Pancreas (tissue), 10 donors: ENCODE data around the gene OVOL2. TPM values are rescaled to one million over a fixed set of nuclear protein-coding genes. Genes with fewer than 3 reads are reported as not detected.
A peak's percentile ranks its signal among the peaks of the same experiment; 100 is the strongest.

ENCODE experiments used
- ATAC-seq, 4 donors: fragments of 200-7000 bp; cut with Tn5 transposase; one replicate each; pipeline versions ENCODE4 v1.8.0 to v1.9.1; 2020; ENCODE audit warnings: mild to moderate bottlenecking in 4 of 4, moderate library complexity in 4 of 4
- DNase-seq, 6 donors: peaks; one replicate each; pipeline ENCODE4 v3.0.0-alpha.2; 2020
- FAIRE-seq: peaks from 2 replicates; lab custom pipeline; 2012; peaks lifted over from hg19 to GRCh38; lab: Jason Lieb, UNC
- H3K27ac ChIP-seq, 4 donors: fragments of 200-600 bp; sonication (generic); 1 replicate in 3 of 4; 2 replicates in 1 of 4; pipeline versions ENCODE4 v1.5.0 to v1.8.0; 2020
- H3K27me3 ChIP-seq, 4 donors: fragments of 200-600 bp; one replicate each; pipeline ENCODE4 v1.8.0; 2021
- H3K36me3 ChIP-seq, 3 donors: fragments of 200-600 bp; sonication (generic) in 1 of 3; one replicate each; pipeline versions ENCODE4 v1.5.0 to v1.8.0; 2020 to 2021
- H3K4me1 ChIP-seq, 3 donors: fragments of 200-600 bp; one replicate each; pipeline ENCODE4 v1.8.0; 2021
- H3K4me3 ChIP-seq, 4 donors: fragments of 200-600 bp; sonication (generic) in 2 of 4; one replicate each; pipeline versions ENCODE4 v1.5.0 to v1.8.0; 2020 to 2021
- H3K9me3 ChIP-seq, 4 donors: fragments of 200-600 bp; one replicate each; pipeline ENCODE4 v1.8.0; 2021
- WGBS, 2 donors: extraction: QIAGEN DNeasy Blood & Tissue Kit; methylation state at CpG; one replicate each; pipeline ENCODE4 v1.1.7; 2013; 5-methylcytosine and 5-hydroxymethylcytosine counted together
- intact Hi-C, 3 donors: fragments of 100-400 bp; cut with DNase I; formaldehyde crosslinking; loops; one replicate each; pipeline versions ENCODE4 v1.11.1 to v1.14.2; 2022
- polyA plus RNA-seq, 2 donors: library from polyadenylated mRNA; stranded (reverse); fragments of 200-250 nt; gene quantifications; one replicate each; pipeline ENCODE4 v1.2.3, GENCODE V29; 2013
- total RNA-seq, 6 donors: library from RNA; stranded (reverse); fragmentation: NEBNext Ultra II Directional in 4 of 6; extraction: Animal tissue kit (Norgen Biotek cat#: 25700) in 4 of 6; gene quantifications; one replicate each; pipeline versions ENCODE4 v1.2.1 to v1.2.4, GENCODE V29; 2021 to 2023
- TF ChIP-seq, protein P1 (sequence below), 4 donors: fragments of 200-600 bp; sonication (generic) in 3 of 4; IDR thresholded peaks; one replicate each; pipeline versions ENCODE4 v1.5.0 to v1.8.0; 2021; ENCODE audit warnings: antibody characterized with exemption in 4 of 4
- donor health status: healthy with polysubstance abuse.
- donor health status: DM: no; HTN: no; CAD: no; lungs with moderate emphysema.
- donor health status: DM: no; HTN: no; CAD: no.
- donor health status: control.
- donor health status: control.
- donor health status: Bipolar disorder and iron deficiency.
- donor health status: DM: yes; HTN: yes; CAD: no.
- donor health status: DM: no; HTN: no; CAD: no.
- donor health status: DM: no; HTN: no; CAD: no.
- donor health status: DM: yes; HTN: yes; CAD: no.

Gene OVOL2
- total and polyA plus RNA-seq, 8 donors: 4.2 to 7.9 (median 4.9) TPM

DNA sequence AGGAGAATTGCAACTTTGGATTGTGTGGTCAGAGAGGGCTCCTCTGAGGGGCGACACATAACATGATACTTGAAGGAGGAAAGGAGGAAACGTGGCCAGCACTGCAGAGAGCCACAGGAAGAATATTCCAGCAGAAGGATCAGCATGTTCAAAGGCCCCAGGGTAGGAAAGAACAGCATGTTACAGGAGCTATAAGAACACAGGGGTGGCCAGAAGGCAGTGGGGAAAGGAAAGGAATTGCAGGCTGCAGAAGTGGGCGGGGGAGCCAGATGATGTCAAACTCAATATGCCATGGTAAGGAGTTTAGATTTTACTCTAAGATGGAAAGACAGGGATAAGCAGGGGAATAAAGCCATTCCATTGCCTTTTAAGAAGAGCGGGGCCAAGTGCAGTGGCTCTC lies 58.1 kb downstream of the OVOL2 start:
- intact Hi-C loops: loop anchor here in 2 of 3 donors (5.0 kb wide), 1 partner anchor 492 kb away; no protein-coding TSS in a partner anchor
- H3K27ac ChIP-seq: no peak overlapping the region
- TF ChIP-seq, protein P1, sequence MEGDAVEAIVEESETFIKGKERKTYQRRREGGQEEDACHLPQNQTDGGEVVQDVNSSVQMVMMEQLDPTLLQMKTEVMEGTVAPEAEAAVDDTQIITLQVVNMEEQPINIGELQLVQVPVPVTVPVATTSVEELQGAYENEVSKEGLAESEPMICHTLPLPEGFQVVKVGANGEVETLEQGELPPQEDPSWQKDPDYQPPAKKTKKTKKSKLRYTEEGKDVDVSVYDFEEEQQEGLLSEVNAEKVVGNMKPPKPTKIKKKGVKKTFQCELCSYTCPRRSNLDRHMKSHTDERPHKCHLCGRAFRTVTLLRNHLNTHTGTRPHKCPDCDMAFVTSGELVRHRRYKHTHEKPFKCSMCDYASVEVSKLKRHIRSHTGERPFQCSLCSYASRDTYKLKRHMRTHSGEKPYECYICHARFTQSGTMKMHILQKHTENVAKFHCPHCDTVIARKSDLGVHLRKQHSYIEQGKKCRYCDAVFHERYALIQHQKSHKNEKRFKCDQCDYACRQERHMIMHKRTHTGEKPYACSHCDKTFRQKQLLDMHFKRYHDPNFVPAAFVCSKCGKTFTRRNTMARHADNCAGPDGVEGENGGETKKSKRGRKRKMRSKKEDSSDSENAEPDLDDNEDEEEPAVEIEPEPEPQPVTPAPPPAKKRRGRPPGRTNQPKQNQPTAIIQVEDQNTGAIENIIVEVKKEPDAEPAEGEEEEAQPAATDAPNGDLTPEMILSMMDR (IDR thresholded peaks at IDR 0.05): no peak
- no peaks in the 10 kb centered on the region for H3K4me1 ChIP-seq
- no peaks in the 10 kb centered on the region for H3K27me3 ChIP-seq
- FAIRE-seq (no peak), ATAC-seq (no peak), DNase-seq (no peak)
- no peaks in the 10 kb centered on the region for H3K36me3 ChIP-seq
- 82 to 93% methylated on average over 4 of the region's 4 CpGs for WGBS, 2 donors
- H3K9me3 ChIP-seq: no peaks in the 10 kb centered on the region
- H3K4me3 ChIP-seq: no peak overlapping the region

DNA sequence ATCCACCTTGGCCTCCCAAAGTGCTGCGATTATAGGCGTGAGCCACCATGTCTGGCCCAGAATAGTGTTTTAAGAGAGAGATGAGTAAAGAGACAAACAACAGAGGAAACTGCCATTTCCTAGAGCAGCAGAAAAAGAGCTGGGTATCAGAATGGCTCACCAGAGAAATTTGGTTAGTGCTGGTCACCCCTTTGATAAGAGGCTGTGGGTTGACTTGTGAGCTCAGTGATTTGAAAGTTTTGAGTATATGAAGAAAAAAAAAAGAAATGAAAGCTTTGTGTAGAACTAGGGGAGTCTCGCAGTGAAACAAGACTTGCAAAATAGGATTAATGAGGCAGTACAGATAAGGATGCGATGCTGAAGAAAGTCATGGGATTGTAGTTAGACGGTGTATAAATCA lies 59.3 kb downstream of the OVOL2 start:
- intact Hi-C loops: loop anchor here in 2 of 3 donors (5.0 kb wide), 1 partner anchor 491 kb away; no protein-coding TSS in a partner anchor
- DNase-seq (no peak), FAIRE-seq (no peak), ATAC-seq (no peak)
- Histone ChIP-seq H3K9me3 (no peaks in the 10 kb centered on the region), H3K36me3 (no peaks in the 10 kb centered on the region), H3K27ac (no peak overlapping the region), H3K4me3 (no peak overlapping the region), H3K27me3 (no peaks in the 10 kb centered on the region), H3K4me1 (no peaks in the 10 kb centered on the region)
- WGBS, 2 donors: 91 to 92% methylated on average over 5 of the region's 5 CpGs
- TF ChIP-seq, protein P1 (IDR thresholded peaks at IDR 0.05): no peak

DNA sequence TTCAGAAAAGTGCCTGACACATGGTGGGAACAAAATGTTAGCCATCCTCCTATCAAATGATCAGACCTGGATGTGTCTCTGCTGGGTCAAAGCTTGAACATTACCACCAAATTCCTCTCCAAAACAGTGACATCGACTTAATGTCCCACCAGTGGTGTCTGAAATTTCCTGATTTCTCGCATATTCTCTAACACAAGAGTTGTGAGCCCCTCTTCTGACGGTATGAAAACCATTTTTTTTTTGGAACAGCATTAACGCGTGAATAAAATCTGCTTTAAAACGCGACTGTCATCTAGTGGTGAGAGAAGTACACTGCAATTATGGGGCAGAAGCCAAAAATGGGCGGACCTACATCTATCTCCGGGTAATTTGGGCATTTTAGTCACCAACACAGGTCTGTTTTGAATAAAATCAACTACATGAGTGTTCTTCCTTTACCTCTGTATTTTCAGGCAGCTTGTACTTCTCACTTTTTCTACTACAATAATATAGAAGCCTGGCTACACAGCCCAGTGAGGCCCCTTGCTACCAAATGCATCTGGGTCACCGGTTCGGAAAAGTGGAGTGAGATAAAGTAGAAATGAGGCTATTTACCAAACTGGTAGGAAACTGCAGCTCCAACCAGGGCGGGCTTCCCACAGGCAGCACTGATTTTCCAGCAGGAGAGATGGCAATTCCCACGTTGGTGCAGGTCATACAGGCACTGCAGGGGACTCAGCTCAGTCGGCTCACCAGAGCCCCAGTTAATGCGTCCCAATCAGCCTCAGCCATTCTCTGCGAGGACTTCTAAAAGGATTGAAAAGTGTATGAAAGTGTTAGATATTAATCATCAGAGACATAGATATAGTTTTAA lies 61.5 kb downstream of the OVOL2 start:
- peak; percentile 39 for FAIRE-seq
- Histone ChIP-seq H3K9me3 (no peaks in the 10 kb centered on the region), H3K4me1 (peaks cover 0 to 3% (median 0%) of the 10 kb centered on the region in 3 donors), H3K27ac (no peak overlapping the region), H3K27me3 (no peaks in the 10 kb centered on the region), H3K4me3 (no peak overlapping the region), H3K36me3 (no peaks in the 10 kb centered on the region)
- WGBS, 2 donors: 18 to 19% methylated on average over 16 of the region's 16 CpGs
- intact Hi-C loops: loop anchor here in 2 of 3 donors (5.0 kb wide), 1 partner anchor 489 kb away; no protein-coding TSS in a partner anchor
- TF ChIP-seq, protein P1 (IDR thresholded peaks at IDR 0.05): peak; percentile 73 to 94 (median 90)
- peak in 2 of 6 donors; percentile 24 to 61 for DNase-seq
- ATAC-seq: peak; percentile 65 to 92 (median 86)

DNA sequence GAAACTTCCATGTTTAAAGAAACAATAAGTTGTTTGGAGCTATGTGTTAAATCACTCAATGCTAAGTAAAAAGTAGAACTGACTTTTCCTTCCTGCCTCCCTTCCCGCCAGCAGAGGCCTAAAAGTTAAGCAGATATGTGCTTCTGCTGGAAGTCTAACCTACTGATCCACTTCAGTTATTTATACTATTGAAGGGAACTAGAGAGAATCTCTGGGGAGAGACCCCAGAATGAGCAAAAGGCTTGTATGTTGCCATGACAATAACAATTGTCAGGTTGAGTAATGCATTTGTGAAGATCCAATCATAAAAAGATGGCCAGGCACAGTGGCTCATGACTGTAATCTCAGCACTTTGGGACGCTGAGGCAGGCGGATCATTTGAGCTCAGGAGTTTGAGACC lies 64.2 kb downstream of the OVOL2 start:
- no peak overlapping the region for H3K27ac ChIP-seq
- FAIRE-seq: no peak

More for the DNA sequence above, 64.2 kb downstream of the OVOL2 start:
- Histone ChIP-seq H3K4me1 (peaks cover 0 to 3% (median 0%) of the 10 kb centered on the region in 3 donors), H3K27me3 (no peaks in the 10 kb centered on the region), H3K36me3 (peaks cover 0 to 5% (median 0%) of the 10 kb centered on the region in 3 donors), H3K4me3 (no peak overlapping the region), H3K9me3 (no peaks in the 10 kb centered on the region)
- no peak for DNase-seq
- TF ChIP-seq, protein P1 (IDR thresholded peaks at IDR 0.05): no peak
- intact Hi-C loops: no loop called here
- no peak for ATAC-seq
- WGBS, 2 donors: 93 to 99% methylated on average over 3 of the region's 3 CpGs
